WTC11 (cell line): Measurements from ENCODE around the gene LRRC23. TPM values are rescaled to one million over a fixed set of nuclear protein-coding genes. Genes with fewer than 3 reads are reported as not detected.

Experiments
- ATAC-seq: fragments of 200-7000 bp; cut with Tn5 transposase; 2 replicates; pipeline ENCODE4 v1.10.0; 2021; ENCODE audit warnings: mild to moderate bottlenecking, moderate library complexity
- CTCF ChIA-PET: fragments of 300-600 bp; sonication (Branson Sonifier 250); formaldehyde crosslinking; loops from one replicate; lab custom pipeline; 2021; ENCODE audit warnings: antibody characterized with exemption; lab: Charles Lee
- POLR2A ChIA-PET: fragments of 350-600 bp; sonication (Branson Sonifier 250); formaldehyde crosslinking; loops from one replicate; lab custom pipeline; 2021; ENCODE audit warnings: antibody characterized with exemption; lab: Charles Lee
- DNase-seq: peaks from one replicate; pipeline ENCODE4 v3.0.0; 2021; ENCODE audit warnings: low spot score
- H3K27ac Mint-ChIP-seq: 2 replicates; pipeline ENCODE4 v1.8.0; 2021; ENCODE audit warnings: mixed read lengths
- H3K27me3 Mint-ChIP-seq: 2 replicates; pipeline ENCODE4 v1.8.0; 2021; ENCODE audit warnings: low read depth, mild to moderate bottlenecking, moderate library complexity, mixed read lengths
- H3K36me3 Mint-ChIP-seq: 2 replicates; pipeline ENCODE4 v1.8.0; 2021; ENCODE audit warnings: mixed read lengths
- H3K4me1 Mint-ChIP-seq: 2 replicates; pipeline ENCODE4 v1.8.0; 2022; ENCODE audit warnings: mixed read lengths
- H3K4me3 Mint-ChIP-seq: 2 replicates; pipeline ENCODE4 v1.8.0; 2021; ENCODE audit warnings: mild to moderate bottlenecking, moderate library complexity, mixed read lengths
- H3K9me3 Mint-ChIP-seq: 2 replicates; pipeline ENCODE4 v1.8.0; 2021; ENCODE audit warnings: mixed read lengths
- ATF1 ChIP-seq: sonication (generic); formaldehyde crosslinking; IDR thresholded peaks from 2 replicates; pipeline ENCODE4 v1.8.1; 2023; ENCODE audit warnings: mild to moderate bottlenecking, moderate library complexity, missing genetic modification reagents
- E2F1 ChIP-seq: sonication (generic); formaldehyde crosslinking; IDR thresholded peaks from 2 replicates; pipeline ENCODE4 v1.8.0; 2022; ENCODE audit warnings: mild to moderate bottlenecking, missing genetic modification reagents
- ELF4 ChIP-seq: sonication (generic); formaldehyde crosslinking; IDR thresholded peaks from 2 replicates; pipeline ENCODE4 v1.8.1; 2022; ENCODE audit warnings: low read depth, mild to moderate bottlenecking, moderate library complexity, missing genetic modification reagents
- FOXP1 ChIP-seq: sonication (generic); formaldehyde crosslinking; IDR thresholded peaks from 2 replicates; pipeline ENCODE4 v1.8.0; 2022; ENCODE audit warnings: missing genetic modification reagents, mild to moderate bottlenecking, moderate library complexity, borderline replicate concordance
- GABPB1 ChIP-seq: sonication (generic); formaldehyde crosslinking; IDR thresholded peaks from 2 replicates; pipeline ENCODE4 v1.8.1; 2023; ENCODE audit warnings: mild to moderate bottlenecking, missing genetic modification reagents
- MAX ChIP-seq: sonication (generic); formaldehyde crosslinking; IDR thresholded peaks from 2 replicates; pipeline ENCODE4 v1.8.0; 2022; ENCODE audit warnings: mild to moderate bottlenecking, missing genetic modification reagents
- NR3C1 ChIP-seq: sonication (generic); formaldehyde crosslinking; conservative IDR thresholded peaks from 2 replicates; pipeline ENCODE4 v1.8.1; 2023; ENCODE audit warnings: low read depth, mild to moderate bottlenecking, missing genetic modification reagents
- PRDM15 ChIP-seq: sonication (generic); formaldehyde crosslinking; IDR thresholded peaks from 2 replicates; pipeline ENCODE4 v1.8.0; 2022; ENCODE audit warnings: missing genetic modification reagents
- RORB ChIP-seq: fragments of 250-450 bp; sonication (Bioruptor Pico); IDR thresholded peaks from 2 replicates; pipeline ENCODE4 v1.9.0; 2021; ENCODE audit warnings: mild to moderate bottlenecking
- TEAD1 ChIP-seq: sonication (generic); formaldehyde crosslinking; IDR thresholded peaks from 2 replicates; pipeline ENCODE4 v1.8.0; 2022; ENCODE audit warnings: mild to moderate bottlenecking, missing genetic modification reagents
- TP53 ChIP-seq: sonication (generic); formaldehyde crosslinking; IDR thresholded peaks from 2 replicates; pipeline ENCODE4 v1.8.1; 2023; ENCODE audit warnings: mild to moderate bottlenecking, missing genetic modification reagents
- USF2 ChIP-seq: sonication (generic); formaldehyde crosslinking; IDR thresholded peaks from 2 replicates; pipeline ENCODE4 v1.8.1; 2023; ENCODE audit warnings: mild to moderate bottlenecking, missing genetic modification reagents, moderate library complexity
- ZBTB21 ChIP-seq: sonication (generic); formaldehyde crosslinking; IDR thresholded peaks from 2 replicates; pipeline ENCODE4 v1.8.1; 2023; ENCODE audit warnings: mild to moderate bottlenecking, missing genetic modification reagents, borderline replicate concordance
- ZNF121 ChIP-seq: sonication (generic); formaldehyde crosslinking; IDR thresholded peaks from 2 replicates; pipeline ENCODE4 v1.8.0; 2023; ENCODE audit warnings: missing genetic modification reagents
- total RNA-seq: library from RNA; stranded (reverse); gene quantifications from 3 replicates; pipeline ENCODE4 v1.2.3, GENCODE V29; 2021
- TF ChIP-seq, protein P1 (sequence below): sonication (generic); formaldehyde crosslinking; conservative IDR thresholded peaks from 2 replicates; pipeline ENCODE4 v1.8.1; 2022; ENCODE audit warnings: mild to moderate bottlenecking, missing genetic modification reagents
- TF ChIP-seq, protein P2 (sequence below): fragments of 250-450 bp; sonication (Bioruptor Pico); IDR thresholded peaks from 2 replicates; pipeline ENCODE4 v1.9.0; 2021; ENCODE audit warnings: mild to moderate bottlenecking
- TF ChIP-seq, protein P3 (sequence below): fragments of 250-450 bp; sonication (Bioruptor Pico); IDR thresholded peaks from 2 replicates; pipeline ENCODE4 v1.9.0; 2021; ENCODE audit warnings: moderate library complexity, mild to moderate bottlenecking, inconsistent platforms, borderline replicate concordance

Gene LRRC23
- total RNA-seq, 1 experiment from 2014 or later: 3.1 TPM

DNA sequence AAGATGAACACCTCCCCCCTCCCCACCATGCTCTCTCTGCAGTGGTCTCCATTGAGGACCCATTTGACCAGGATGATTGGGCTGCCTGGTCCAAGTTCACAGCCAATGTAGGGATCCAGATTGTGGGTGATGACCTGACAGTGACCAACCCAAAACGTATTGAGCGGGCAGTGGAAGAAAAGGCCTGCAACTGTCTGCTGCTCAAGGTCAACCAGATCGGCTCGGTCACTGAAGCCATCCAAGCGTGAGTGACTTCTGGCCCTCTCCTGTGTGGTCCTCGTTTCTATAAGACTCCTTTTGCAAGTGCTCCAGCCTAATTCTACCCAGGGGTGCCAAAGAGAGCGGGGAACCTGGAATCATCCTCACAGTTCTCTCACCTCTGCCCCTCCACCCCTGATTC is 16.9 kb downstream of the LRRC23 start:
- Mint-ChIP-seq H3K9me3 (no peaks in the 10 kb centered on the region), H3K4me1 (peaks cover 41% of the 10 kb centered on the region), H3K27ac (peak overlapping the region; percentile 57; the same call in 1 of the 2 replicates), H3K36me3 (peaks cover 45% of the 10 kb centered on the region), H3K27me3 (no peaks in the 10 kb centered on the region), H3K4me3 (no peak overlapping the region)
- TF ChIP-seq ELF4 (CRISPR knock-in tag) (no peak), TP53 (CRISPR knock-in tag) (no peak), TEAD1 (CRISPR knock-in tag) (no peak), FOXP1 (no peak), ZBTB21 (CRISPR knock-in tag) (no peak), E2F1 (CRISPR knock-in tag) (no peak), RORB (CRISPR knock-in tag) (no peak), ATF1 (CRISPR knock-in tag) (no peak)
- TF ChIP-seq, protein P1, sequence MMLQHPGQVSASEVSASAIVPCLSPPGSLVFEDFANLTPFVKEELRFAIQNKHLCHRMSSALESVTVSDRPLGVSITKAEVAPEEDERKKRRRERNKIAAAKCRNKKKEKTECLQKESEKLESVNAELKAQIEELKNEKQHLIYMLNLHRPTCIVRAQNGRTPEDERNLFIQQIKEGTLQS (CRISPR knock-in tag): no peak
- TF ChIP-seq, protein P2, sequence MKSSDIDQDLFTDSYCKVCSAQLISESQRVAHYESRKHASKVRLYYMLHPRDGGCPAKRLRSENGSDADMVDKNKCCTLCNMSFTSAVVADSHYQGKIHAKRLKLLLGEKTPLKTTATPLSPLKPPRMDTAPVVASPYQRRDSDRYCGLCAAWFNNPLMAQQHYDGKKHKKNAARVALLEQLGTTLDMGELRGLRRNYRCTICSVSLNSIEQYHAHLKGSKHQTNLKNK (CRISPR knock-in tag): no peak
- DNase-seq (no peak), ATAC-seq (no peak)
- ChIA-PET POLR2A (interaction anchor here (1.0 to 1.4 kb wide), 2 partner anchors 8 to 49 kb away, joined by 4 to 7 read pairs; partner anchors contain the start of gene SPSB2), CTCF (interaction anchor here (1.3 to 7.0 kb wide), 4 partner anchors 8 to 52 kb away, joined by 3 to 81 read pairs (median 6); partner anchors contain the start of gene SPSB2)

DNA sequence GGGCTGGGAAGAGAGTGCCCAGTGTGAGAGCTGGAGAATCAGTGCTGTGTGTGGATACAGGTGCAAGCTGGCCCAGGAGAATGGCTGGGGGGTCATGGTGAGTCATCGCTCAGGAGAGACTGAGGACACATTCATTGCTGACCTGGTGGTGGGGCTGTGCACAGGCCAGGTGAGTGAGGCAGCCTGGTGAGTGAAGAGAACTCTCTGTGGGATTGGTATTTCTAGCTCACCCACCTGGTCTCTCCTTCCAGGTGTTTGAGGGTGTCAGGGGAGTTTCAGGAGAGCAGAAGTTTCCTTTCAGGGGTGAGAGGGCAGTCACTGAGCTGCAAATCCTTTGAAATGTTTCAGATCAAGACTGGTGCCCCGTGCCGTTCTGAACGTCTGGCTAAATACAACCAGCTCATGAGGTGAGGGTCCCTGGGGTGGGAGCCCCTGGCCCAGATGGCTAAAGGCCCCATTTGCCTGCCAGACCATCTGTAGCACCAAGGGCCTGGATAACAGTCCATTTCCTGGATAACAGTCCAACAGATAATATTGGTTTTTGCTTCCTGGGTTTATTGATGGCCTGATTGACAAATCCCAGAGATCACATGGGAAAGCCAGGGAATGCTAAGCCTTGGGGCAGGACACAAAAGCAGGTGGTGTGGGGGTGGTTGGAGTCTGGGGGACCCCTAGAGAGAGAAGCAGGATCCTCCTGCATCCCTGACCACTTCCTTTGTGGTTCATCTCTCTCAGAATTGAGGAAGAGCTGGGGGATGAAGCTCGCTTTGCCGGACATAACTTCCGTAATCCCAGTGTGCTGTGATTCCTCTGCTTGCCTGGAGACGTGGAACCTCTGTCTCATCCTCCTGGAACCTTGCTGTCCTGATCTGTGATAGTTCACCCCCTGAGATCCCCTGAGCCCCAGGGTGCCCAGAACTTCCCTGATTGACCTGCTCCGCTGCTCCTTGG is 17.6 kb downstream of the LRRC23 start:
- POLR2A ChIA-PET: interaction anchor here (0.7 to 1.4 kb wide), 3 partner anchors 9 to 50 kb away, joined by 3 to 7 read pairs (median 4); partner anchors contain the start of gene SPSB2
- Mint-ChIP-seq H3K4me3 (no peak overlapping the region), H3K27me3 (no peaks in the 10 kb centered on the region), H3K4me1 (peaks cover 43% of the 10 kb centered on the region), H3K9me3 (no peaks in the 10 kb centered on the region), H3K36me3 (peaks cover 38% of the 10 kb centered on the region), H3K27ac (peak overlapping the region; percentile 2; the same call in 1 of the 2 replicates)
- TF ChIP-seq USF2 (no peak), ELF4 (CRISPR knock-in tag) (no peak), MAX (CRISPR knock-in tag) (no peak), PRDM15 (CRISPR knock-in tag) (no peak), ZNF121 (CRISPR knock-in tag) (0 out of 2 replicates have a peak, but pooled peaks have one; percentile 25), E2F1 (CRISPR knock-in tag) (no peak), GABPB1 (CRISPR knock-in tag) (no peak), NR3C1 (CRISPR knock-in tag) (no peak)
- TF ChIP-seq, protein P3, sequence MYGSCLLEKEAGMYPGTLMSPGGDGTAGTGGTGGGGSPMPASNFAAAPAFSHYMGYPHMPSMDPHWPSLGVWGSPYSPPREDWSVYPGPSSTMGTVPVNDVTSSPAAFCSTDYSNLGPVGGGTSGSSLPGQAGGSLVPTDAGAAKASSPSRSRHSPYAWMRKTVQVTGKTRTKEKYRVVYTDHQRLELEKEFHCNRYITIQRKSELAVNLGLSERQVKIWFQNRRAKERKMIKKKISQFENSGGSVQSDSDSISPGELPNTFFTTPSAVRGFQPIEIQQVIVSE (CRISPR knock-in tag): no peak
- DNase-seq: no peak
- ATAC-seq: no peak
- CTCF ChIA-PET: interaction anchor here (1.3 to 7.0 kb wide), 5 partner anchors 9 to 53 kb away, joined by 3 to 81 read pairs (median 7); partner anchors contain the start of genes C12orf57, RNU7-1 and SPSB2
